ES-I3 (cell line): ENCODE data around the gene YES1.
"Not testable (repeated sequence)": the region's sequence is repeated elsewhere in the genome, so short reads cannot be mapped to it uniquely, and the experiment has no call there.

Experiments used
- H3K36me3 ChIP-seq: 2 replicates; pipeline ENCODE4 v1.6.1; 2013; ENCODE audit warnings: mild to moderate bottlenecking, low read length, control low read depth, moderate library complexity; ENCODE audit not compliant: insufficient read depth
- H3K4me1 ChIP-seq: 2 replicates; pipeline ENCODE4 v1.6.1; 2013; ENCODE audit warnings: mild to moderate bottlenecking, control low read depth, low read length; ENCODE audit not compliant: insufficient read depth
- H3K9ac ChIP-seq: 2 replicates; pipeline ENCODE4 v1.6.1; 2013; ENCODE audit warnings: low read depth, mild to moderate bottlenecking, low read length, moderate library complexity
- H3K9me3 ChIP-seq: 2 replicates; pipeline ENCODE4 v1.6.1; 2013; ENCODE audit warnings: mild to moderate bottlenecking, low read length, moderate library complexity; ENCODE audit not compliant: control insufficient read depth, insufficient read depth

Gene YES1

DNA sequence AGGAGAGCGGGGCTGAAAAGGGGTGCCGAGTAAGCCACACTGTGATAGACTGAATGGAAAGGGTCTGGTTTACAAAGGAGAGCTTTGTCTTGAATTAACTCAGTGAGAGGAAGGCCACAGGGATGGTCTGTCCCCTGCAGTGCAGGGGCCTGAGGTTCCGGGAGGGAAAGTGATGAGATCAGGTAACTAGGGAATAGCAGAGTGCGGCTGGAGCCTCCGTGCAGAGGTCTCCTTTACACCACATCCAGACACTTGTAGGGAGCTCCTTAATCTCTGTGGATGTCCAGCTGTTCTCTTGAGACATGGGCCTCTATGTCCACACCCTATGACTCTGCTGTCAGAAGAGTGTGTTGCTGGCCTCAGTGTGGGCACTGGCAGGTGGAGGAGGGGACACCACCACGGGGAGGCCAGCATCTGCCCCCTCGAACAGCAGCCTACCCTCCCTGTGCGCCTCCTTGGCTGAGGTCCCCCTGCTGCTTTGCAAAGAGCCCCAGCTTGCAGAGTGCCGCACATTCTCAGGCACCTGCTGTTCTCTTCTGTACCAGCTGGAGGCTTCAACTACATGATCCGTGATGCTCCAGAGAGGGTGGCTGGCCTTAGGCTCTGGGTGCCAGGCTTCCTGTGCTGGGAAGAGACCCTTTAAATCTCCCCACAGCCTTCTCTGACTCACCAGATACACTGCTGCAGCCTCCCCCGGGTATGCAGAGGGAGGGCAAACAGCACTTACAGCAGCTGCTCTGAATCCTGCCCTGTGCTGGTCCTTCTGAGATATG is 125.5 kb downstream of the YES1 start:
- Histone ChIP-seq H3K9ac (no peak overlapping the region), H3K9me3 (no peaks in the 10 kb centered on the region), H3K4me1 (peaks cover 14% of the 10 kb centered on the region), H3K36me3 (no peaks in the 10 kb centered on the region)

DNA sequence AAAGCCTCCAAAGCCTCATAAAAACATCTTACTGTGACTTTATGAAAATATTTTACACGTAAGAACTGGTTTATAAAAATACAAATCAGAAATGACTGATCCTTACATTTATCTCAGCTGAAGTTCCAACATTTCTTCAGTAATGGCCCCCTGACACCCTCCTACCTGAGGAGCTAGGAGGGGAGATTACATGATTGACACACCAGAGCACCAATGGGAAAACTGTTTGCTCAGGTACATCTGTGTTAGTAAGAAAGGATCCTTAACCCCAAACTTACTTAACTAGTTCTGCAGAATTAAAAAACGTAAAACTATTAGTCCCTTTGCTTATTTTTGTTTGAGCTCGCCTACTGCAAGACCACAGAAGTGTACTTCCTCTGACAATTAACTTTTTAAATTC is 126.6 kb downstream of the YES1 start:
- Histone ChIP-seq H3K4me1 (peaks cover 14% of the 10 kb centered on the region), H3K9me3 (no peaks in the 10 kb centered on the region), H3K36me3 (no peaks in the 10 kb centered on the region), H3K9ac (no peak overlapping the region)

- Histone ChIP-seq H3K36me3 (no peaks in the 10 kb centered on the region), H3K4me1 (peaks cover 14% of the 10 kb centered on the region), H3K9me3 (no peaks in the 10 kb centered on the region), H3K9ac (no peak overlapping the region)
These were observed 128.5 kb downstream of the YES1 start for GRCh38 chr18:683531-683930.

DNA sequence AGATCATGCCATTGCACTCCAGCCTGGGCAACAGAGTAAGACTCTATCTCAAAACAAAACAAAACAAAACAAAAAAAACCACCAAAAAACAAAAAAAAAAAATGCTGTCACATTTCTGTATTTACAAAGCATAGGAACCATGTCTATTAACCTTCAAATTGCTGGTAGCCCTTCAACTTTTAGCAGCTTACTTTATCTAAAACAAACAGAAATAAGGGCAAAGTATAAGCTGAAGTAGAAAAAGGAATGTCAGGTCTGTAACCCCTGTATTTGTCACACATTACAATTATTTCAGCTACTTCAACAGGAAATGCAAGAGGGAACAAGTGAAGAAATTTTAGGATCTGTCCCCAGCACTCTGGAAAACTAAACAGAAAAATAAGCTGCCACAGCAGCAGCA is 129.2 kb downstream of the YES1 start:
- H3K9me3 ChIP-seq, result no peaks in the 10 kb centered on the region
- no peaks in the 10 kb centered on the region; the same call in 1 of the 2 replicates for H3K36me3 ChIP-seq
- H3K9ac ChIP-seq, result no peak overlapping the region
- peaks cover 14% of the 10 kb centered on the region for H3K4me1 ChIP-seq

DNA sequence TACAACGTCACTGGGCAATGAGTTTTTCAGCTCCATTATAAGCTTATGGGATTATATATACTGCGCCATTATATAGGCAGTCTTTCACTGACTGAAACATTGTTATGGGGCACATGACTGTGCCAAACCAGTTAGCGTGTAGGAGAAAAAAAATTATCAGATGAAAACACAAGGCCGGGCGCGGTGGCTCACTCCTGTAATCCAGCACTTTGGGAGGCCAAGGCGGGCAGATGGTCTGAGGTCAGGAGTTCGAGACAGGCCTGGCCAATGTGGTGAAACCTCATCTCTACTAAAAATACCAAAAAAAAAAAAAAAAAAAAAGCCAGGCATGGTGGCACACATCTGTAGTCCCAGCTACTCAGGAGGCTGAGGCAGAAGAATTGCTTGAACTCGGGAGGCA is 129.6 kb downstream of the YES1 start:
- H3K9me3 ChIP-seq, H3K9ac ChIP-seq, H3K36me3 ChIP-seq: not testable (repeated sequence)
- H3K4me1 ChIP-seq, result peaks cover 14% of the 10 kb centered on the region

- H3K36me3 ChIP-seq, result peaks cover 2% of the 10 kb centered on the region; the same call in 1 of the 2 replicates
- no peak overlapping the region for H3K9ac ChIP-seq
- no peaks in the 10 kb centered on the region for H3K9me3 ChIP-seq
- peaks cover 10% of the 10 kb centered on the region for H3K4me1 ChIP-seq
These were observed 130.1 kb downstream of the YES1 start for GRCh38 chr18:681985-682384.

- no peak overlapping the region for H3K9ac ChIP-seq
- H3K36me3 ChIP-seq, result peaks cover 3% of the 10 kb centered on the region; the same call in 1 of the 2 replicates
- no peaks in the 10 kb centered on the region for H3K9me3 ChIP-seq
- H3K4me1 ChIP-seq, result no peaks in the 10 kb centered on the region
These were observed 131.7 kb downstream of the YES1 start for GRCh38 chr18:680392-680791.

DNA sequence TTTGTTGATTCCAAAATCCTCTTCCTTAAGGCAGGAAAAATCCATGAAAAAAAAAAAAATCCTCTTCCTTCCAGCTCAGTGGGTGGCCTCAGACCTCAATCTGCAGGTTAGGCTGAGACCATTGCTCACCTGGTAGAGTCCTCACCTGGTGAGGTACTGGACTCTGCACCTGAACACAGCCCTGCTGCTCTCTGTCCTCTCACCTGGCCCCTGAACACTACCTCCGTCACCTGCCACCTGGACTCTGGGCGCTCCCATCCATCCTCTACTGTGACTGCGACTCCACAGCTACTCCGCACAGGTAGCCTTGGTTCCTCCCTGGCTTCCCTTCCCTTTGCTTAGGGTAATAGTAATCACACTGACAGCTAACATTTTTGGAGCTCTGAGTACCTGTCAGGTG is 132.5 kb downstream of the YES1 start:
- Histone ChIP-seq H3K9me3 (no peaks in the 10 kb centered on the region), H3K36me3 (peaks cover 3% of the 10 kb centered on the region; the same call in 1 of the 2 replicates), H3K4me1 (no peaks in the 10 kb centered on the region), H3K9ac (no peak overlapping the region)

- H3K9me3 ChIP-seq, result no peaks in the 10 kb centered on the region
- no peaks in the 10 kb centered on the region for H3K4me1 ChIP-seq
- peaks cover 3% of the 10 kb centered on the region; the same call in 1 of the 2 replicates for H3K36me3 ChIP-seq
- no peak overlapping the region for H3K9ac ChIP-seq
These were observed 133.4 kb downstream of the YES1 start for GRCh38 chr18:678482-679182.

DNA sequence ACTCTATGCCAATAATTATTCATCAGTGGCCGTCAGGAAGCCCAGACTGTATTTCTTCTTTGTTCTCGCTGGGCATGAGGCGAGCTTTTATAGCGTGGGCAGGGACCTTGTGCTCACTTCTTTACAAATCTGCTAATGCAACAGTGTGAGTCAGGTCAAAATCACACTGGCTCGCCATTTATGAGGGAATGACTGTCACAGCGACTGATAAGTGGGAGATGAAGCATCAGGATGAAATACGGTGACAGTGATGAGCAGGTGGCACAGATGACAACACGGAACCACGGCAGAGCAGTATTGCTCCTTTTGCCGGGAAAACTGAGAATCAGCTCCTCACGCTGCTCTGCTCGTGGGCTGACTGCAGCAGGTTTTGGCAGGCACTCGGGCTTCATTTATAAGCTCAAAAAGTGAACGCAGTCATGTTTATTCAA is 134.1 kb downstream of the YES1 start:
- H3K36me3 ChIP-seq, result peaks cover 7% of the 10 kb centered on the region
- no peak overlapping the region for H3K9ac ChIP-seq
- H3K4me1 ChIP-seq, result no peaks in the 10 kb centered on the region
- H3K9me3 ChIP-seq, result no peaks in the 10 kb centered on the region

DNA sequence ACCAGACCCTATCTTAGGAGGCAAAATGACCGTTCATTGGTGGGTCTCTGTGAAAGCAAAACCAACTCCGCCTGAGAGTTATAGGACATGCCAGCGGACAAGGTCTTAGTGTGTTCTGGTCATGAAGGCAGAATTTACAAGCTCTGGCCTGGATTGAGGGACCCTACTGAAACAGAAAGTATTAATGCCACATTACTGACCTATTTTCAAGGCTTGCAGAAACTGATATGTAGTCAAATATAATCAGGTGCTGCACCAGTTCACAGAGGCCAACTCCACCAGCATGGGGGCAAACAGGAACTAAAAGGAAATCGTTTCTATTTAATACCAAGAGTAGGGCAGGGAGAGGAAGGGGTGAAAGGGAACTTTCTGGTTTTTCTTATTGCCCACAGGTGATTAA is 134.9 kb downstream of the YES1 start:
- Histone ChIP-seq H3K4me1 (no peaks in the 10 kb centered on the region), H3K9ac (no peak overlapping the region), H3K36me3 (peaks cover 15% of the 10 kb centered on the region), H3K9me3 (no peaks in the 10 kb centered on the region)

GRCh38 chr18:676736-677135 is 135.3 kb downstream of the YES1 start:
- Histone ChIP-seq H3K4me1 (no peaks in the 10 kb centered on the region), H3K9ac (no peak overlapping the region), H3K9me3 (no peaks in the 10 kb centered on the region), H3K36me3 (peaks cover 18% of the 10 kb centered on the region)

DNA sequence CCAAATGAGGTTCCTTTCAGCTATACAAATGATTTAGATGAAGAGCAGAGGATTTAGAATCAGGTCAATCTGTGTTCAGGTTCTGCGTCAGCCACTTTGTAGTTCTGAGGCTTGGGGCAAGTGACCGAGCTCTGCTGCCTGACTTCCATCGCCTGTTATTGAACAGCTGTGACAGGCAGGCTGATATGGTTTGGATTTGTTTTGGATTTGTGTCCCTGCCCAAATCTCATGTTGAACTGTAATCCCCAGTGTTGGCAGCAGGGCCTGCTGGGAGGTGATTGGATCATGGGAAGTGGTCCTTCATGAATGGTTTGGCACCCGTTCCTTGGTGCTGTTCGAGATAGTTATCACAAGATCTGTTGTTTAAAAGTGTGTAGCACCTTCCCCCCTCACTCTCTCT is 136.0 kb downstream of the YES1 start:
- Histone ChIP-seq H3K9ac (no peak overlapping the region), H3K4me1 (no peaks in the 10 kb centered on the region), H3K9me3 (no peaks in the 10 kb centered on the region), H3K36me3 (peaks cover 22% of the 10 kb centered on the region)

DNA sequence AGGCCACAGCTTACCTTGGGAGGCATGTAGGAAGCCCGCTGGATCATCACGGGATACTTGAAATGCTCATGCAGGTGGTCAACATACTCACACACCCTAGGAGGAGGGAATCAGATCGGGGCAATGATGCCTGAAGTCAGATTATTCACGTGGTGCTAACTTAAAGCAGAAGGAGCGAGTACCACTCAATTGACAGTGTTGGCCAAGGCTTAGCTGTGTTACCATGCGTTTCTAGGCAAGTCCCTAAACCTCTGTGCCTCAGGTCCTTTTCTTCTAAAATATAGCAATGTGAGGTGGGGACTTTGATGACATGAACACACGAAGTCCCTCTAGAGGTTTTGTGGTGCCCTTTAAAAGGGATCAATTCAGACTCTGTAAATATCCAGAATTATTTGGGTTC is 136.7 kb downstream of the YES1 start:
- H3K4me1 ChIP-seq, result no peaks in the 10 kb centered on the region
- no peak overlapping the region for H3K9ac ChIP-seq
- H3K36me3 ChIP-seq, result peaks cover 25% of the 10 kb centered on the region
- H3K9me3 ChIP-seq, result no peaks in the 10 kb centered on the region

GRCh38 chr18:673769-674168 is 138.3 kb downstream of the YES1 start:
- H3K36me3 ChIP-seq, result peaks cover 28% of the 10 kb centered on the region
- H3K9ac ChIP-seq, result no peak overlapping the region
- H3K9me3 ChIP-seq, result no peaks in the 10 kb centered on the region
- no peaks in the 10 kb centered on the region for H3K4me1 ChIP-seq
